HG03103 (cell line): ENCODE data around the gene NTSR1.
"Not testable (repeated sequence)": the region's sequence is repeated elsewhere in the genome, so short reads cannot be mapped to it uniquely, and the experiment has no call there.

Experiments used
- ATAC-seq: cut with Tn5 transposase; IDR thresholded peaks from one replicate; pipeline ENCODE4 v1.9.1; 2021; ENCODE audit warnings: low read depth; ENCODE audit not compliant: unreplicated experiment

The NTSR1 gene

DNA sequence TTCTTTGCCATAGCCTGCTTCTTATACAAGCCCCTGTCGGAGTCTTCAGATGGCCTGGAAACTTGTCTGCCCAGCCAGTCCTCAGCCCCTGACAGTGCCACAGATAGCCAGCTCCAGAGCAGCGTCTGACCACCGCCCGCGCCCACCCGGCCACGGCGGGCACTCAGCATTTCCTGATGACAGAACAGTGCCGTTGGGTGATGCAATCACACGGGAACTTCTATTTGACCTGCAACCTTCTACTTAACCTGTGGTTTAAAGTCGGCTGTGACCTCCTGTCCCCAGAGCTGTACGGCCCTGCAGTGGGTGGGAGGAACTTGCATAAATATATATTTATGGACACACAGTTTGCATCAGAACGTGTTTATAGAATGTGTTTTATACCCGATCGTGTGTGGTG lies 36.9 kb upstream of the NTSR1 start:
- ATAC-seq: no peak

DNA sequence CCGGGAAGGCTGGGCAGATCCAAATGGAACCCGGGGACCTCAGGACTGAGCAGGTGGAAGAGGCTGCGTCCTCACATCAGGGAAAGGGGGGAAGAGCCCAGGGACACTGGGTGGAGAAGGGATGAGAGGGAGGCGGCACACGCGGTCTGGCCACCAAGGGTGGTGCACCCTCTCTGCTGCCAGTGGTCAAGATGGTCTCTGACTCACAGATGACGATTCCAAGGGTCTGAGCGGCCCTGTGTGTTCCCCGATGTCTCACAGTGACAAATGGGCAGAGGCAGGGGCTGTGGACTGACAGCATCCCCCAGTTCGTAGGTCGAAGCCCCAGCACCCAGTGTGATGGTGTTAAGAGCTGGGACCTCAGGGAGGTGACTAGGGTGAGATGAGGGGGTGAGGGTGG lies 34.3 kb upstream of the NTSR1 start:
- ATAC-seq: no peak

DNA sequence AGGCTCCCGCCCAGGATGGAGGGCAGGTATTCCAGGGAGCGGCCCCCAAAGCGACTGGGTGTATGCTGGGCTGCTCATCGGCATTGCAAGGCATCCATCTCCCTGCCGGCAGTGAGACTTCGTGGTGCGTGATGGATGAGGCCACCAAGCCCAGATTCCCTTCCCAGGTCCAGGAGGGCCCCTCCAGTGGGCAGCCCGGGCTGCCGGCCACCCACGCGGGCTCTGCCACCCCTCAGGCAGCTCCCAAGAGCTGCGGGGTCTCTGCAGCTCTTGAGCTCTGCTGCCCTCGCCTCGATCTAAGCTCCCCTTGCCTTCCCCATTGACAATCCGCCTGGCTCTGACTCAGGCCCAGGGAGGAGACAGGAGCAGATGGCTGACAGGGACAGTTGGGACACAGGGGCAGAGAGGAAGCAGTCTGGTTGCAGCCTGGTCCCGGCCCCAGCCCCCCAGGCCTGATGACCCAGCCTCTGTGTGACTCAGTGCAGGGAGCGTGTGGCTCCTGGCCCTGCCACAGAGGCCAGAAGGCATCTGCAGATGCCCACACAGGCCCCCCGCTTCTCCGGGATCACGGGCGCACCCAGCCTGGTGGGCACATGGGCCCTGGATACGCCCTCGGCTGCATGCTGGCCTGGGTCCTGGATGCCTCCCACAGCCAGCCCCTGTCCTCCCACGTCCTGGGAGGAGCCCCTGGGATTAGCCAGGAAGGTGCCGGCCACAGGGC lies 33.3 kb upstream of the NTSR1 start:
- ATAC-seq: no peak

GRCh38 chr20:62675877-62676260 lies 32.8 kb upstream of the NTSR1 start:
- no peak for ATAC-seq

DNA sequence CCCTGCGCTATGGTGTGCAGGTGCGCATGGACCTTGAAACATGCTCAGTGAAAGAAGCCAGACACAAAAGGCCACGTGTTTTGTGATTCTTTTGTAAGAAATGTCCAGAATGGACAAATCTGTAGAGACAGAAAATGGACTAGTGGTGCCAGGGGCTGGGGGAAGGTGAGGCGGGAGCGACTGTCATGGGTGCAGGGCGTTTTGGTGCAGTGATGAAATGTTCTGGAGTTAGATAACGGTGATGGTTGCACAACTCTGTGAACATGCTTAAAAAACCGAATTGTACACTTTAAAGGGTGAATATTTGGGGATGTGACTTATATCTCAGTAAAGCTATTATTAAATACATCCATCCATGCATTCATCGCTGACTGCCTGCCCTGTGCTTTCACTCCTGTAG lies 31.7 kb upstream of the NTSR1 start:
- ATAC-seq: no peak

DNA sequence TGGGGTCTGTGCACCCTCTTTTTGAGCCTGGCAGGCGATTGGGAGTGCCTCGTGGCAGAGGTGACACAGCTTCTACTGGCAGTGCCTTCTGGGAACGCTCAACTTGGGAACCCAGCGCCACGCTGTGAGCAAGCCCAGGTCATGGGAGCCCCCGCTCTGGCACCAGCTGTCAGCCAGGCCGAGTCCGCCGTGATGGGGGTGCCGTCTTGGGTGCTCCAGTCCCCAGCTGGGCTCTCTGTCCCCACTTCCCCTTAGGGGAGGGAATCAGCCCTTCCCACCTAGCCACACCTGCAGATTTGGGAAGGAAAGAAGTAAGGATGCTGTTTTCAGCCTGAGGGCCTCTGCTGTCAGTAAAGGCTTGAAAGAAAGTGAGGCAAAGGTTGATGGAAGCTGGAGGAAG lies 31.0 kb upstream of the NTSR1 start:
- no peak for ATAC-seq

GRCh38 chr20:62678553-62678952 lies 30.1 kb upstream of the NTSR1 start:
- no peak for ATAC-seq

- ATAC-seq: no peak
These were observed 28.6 kb upstream of the NTSR1 start for GRCh38 chr20:62679978-62680589.

DNA sequence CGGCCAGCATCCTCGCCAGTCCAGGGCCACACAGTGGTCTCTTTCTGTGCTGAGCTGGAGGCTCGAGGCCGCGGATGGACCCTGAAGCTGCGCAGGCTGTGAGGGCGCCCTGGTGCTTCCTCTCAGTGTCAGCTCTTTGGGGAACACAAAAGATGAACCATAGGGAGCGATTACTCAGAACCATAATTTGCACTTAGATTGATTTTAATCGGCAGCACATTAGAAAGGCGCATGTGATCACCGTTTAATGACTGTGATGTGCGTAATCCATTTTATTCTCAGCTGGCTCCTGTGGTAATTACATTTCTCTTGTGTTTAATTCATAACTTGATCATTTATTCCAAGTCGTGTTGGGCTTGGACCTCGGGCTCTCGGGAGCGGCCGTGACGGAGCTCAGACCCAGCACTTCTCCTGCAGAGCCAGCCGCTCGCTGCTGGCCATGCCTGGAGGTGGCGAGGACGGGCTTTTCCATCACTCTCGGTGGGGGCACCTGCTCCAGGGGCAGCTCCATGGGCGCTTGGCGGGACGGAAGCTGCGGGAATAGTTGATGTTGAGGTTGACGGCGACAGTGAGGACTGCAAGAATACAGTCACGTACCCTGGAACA lies 25.6 kb upstream of the NTSR1 start:
- ATAC-seq: no peak

DNA sequence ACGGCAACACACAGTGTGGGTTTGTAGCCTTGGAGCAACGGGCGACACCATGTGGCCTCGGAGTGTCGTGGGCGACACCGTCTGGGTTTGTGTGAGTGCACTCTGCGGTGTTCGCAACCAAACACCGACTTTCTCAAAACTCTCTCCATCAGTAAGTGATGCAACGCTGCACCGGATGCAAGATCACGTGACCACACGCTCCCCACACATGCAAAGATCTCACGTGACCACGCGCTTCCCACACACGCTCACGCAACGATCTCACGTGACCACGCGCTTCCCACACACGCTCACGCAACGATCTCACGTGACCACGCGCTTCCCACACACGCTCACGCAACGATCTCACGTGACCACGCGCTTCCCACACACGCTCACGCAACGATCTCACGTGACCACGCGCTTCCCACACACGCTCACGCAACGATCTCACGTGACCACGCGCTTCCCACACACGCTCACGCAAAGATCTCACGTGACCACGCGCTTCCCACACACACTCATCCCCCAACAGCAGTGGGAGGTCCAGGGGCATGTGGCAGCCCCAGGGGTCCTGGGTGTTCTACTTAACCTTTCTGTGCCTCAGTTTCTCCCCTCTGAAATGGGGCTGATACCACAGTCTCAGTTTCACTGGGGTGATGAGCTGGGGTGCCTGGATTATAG lies 24.8 kb upstream of the NTSR1 start:
- not testable (repeated sequence) for ATAC-seq

GRCh38 chr20:62684981-62685380 lies 23.7 kb upstream of the NTSR1 start:
- no peak for ATAC-seq

DNA sequence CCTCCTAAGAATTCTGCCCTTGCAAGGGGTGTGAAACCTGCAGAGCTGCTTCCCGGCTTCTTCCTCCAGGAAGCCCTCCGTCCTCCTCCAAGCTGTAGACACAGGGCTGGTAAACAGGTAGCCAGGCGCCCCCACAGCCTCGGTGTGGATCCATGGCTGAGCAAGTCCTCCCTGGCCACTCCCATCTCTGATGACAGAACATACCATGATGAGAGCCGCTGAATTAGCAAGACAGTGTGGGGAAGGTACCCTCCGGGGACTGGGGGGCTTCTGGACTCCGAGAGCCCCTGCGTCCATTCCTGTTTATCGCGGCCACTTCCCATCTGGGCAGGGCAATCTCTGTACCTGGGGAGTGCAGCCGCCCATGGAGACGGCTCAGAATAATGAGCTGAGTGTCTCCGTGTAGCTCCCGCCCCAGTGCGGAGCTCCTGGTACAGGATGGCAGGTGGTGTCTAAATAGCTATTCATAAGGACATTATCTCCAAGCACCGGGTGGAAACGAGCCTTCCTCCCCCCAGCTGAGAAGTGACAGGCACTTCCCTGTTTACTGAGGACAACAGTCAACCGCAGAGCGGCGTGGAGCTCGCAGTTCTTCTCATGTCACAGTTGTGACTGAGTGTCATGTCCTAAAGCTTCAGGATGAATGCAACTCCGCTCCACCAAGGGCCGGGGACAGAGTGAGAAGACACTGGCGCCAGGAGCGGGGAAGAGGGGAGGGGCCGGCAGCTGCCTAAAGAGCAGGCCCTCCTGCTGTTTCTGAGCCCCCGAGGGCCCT lies 22.7 kb upstream of the NTSR1 start:
- no peak for ATAC-seq

DNA sequence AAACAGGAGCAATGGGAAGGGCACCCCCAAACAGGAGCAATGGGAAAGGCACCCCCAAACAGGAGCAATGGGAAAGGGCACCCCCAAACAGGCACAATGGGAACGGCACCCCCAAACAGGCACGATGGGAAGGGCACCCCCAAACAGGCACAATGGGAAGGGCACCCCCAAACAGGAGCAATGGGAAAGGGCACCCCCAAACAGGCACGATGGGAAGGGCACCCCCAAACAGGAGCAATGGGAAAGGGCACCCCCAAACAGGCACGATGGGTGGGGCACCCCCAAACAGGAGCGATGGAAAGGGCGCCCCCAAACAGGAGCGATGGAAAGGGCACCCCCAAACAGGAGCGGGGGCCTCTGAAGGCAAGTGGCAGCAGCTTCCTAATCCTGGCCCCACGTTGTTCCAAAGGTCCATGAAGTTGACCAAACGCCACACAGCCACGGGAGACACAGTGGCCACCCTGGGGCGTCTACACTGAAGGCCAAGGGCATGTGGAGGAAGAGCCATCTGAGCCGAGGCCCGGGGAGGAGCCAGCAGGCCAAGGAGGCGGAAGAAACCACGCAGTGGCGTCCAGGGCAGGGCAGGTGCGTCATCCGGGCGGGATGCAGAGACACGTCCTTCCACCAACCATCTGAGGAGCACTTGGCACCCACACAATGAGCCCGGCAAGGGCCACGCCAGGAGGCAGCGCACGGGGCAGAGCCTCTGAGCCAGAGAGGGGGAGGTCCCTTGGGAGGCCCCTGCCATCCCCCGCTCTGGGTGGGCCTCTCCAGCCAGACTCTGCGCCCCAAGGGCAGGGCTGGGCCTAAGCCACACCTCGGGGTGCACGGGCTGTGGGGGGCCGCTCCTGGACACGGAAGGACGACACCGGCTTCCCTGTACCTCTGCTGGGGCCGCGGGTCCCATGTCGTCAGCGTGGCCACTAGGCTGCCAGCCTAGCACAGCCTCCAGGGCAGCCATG lies 21.5 kb upstream of the NTSR1 start:
- no peak for ATAC-seq

GRCh38 chr20:62688083-62688482 lies 20.6 kb upstream of the NTSR1 start:
- ATAC-seq: no peak

- ATAC-seq: no peak
These were observed 19.7 kb upstream of the NTSR1 start for GRCh38 chr20:62688855-62689460.

- ATAC-seq: no peak
These were observed 18.8 kb upstream of the NTSR1 start for GRCh38 chr20:62689861-62690260.

DNA sequence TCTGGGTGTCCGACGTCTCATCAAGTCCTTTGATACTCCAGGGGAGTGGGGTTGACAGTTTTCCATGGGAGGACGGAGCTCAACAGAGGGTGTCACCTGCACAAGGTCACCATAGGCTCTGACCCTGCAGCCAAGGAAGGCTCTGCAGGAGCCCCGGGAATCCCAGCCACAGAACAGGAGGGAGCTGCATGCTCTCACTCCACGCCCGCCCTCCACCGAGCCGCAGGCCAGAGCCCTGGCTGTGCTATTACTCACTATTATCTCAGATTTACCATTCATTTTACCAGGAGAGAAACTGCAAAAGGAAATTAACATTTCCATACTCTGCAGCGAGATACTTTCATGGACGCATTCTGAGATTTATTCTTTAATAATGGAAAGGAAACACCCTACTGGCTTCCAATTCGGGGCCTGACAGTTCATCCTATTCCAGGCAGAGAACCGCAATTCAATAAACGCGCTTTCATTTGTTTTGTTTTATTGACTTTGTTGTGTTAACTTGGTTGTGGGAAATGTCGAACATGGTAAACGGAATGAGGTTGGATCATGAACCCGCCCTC lies 18.3 kb upstream of the NTSR1 start:
- no peak for ATAC-seq

GRCh38 chr20:62691487-62691886 lies 17.1 kb upstream of the NTSR1 start:
- ATAC-seq: no peak

DNA sequence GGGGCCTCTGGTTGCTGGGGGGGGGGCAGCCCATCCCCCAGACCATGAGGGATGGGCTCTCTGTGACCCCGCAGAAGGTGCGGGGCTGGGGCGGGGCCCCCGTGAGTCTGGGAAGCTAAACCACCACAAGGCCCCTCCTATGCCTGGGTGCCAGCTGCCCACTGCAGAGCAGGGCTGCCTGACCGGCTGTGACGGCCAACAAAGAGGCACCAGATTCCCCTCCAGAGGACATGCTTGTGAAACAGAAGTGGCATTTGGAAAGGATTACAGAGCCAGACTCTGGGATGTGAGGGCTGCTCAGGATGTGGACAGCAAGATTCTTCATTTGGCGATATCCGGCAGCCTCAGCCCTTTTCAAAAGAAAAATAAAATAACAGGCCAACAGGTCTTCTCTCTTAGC lies 16.5 kb upstream of the NTSR1 start:
- ATAC-seq: no peak
